Measurements from ENCODE around the gene GFPT1.

DNA sequence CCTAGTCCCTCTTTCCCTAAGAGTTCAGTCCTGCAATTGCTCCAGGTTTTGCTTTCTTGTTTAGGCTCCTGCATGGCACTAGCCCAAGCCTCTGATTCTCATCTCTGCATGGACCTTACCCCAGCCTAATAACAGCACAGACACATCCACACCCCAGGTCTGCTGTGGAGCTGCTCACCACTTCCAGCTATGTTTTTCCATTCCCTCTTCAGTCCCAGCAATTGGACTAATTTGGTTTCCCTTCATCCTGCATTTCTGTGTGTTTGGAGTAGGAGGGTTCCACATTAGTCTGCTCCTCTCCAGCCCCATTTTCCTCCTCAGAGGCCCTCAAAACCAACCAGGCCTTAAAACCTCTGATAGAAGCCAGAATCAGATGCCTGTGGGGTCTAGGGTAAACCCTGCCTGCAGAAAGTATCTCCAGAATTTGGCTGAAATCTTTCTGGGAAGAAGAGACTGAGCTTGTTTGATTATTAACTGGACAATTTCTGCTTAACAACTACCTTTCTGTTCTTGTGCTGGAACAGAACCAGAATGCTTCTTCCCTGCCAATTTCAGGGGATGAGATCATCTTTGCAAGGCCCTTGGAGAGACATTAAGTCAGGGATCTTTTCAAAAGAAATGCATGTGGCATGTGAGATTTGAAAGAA is 95.9 kb downstream of the GFPT1 start:
- TF ChIP-seq POLR2A (IDR thresholded peaks at IDR 0.05; ENCODE audit: low read length) = no peak
- TF ChIP-seq GATA1 (IDR thresholded peaks at IDR 0.05; ENCODE audit: low read depth, low read length) = no peak
